ENCODE data around the gene NRGN.

The NRGN gene

GRCh38 chr11:124740277-124740882, 638 bp downstream of the NRGN start:
- DNase-seq = peak; percentile 16

- no peak for DNase-seq
Observed at GRCh38 chr11:124742555-124742954, 2.8 kb downstream of the NRGN start.

GRCh38 chr11:124743050-124743449, 3.3 kb downstream of the NRGN start:
- DNase-seq = no peak

- no peak for DNase-seq
Observed at GRCh38 chr11:124745270-124745834, 5.6 kb downstream of the NRGN start.

- no peak for DNase-seq
Observed at GRCh38 chr11:124745835-124746620, 6.3 kb downstream of the NRGN start.

- DNase-seq = peak; percentile 48
Observed at GRCh38 chr11:124746621-124747243, 7.0 kb downstream of the NRGN start.

GRCh38 chr11:124747406-124748099, 7.8 kb downstream of the NRGN start:
- no peak for DNase-seq

- DNase-seq = no peak
Observed at GRCh38 chr11:124748100-124748418, 8.3 kb downstream of the NRGN start.

GRCh38 chr11:124748481-124749343, 9.0 kb downstream of the NRGN start:
- DNase-seq = peak; percentile 7

- no peak for DNase-seq
Observed at GRCh38 chr11:124749912-124750311, 10.2 kb downstream of the NRGN start.

GRCh38 chr11:124751391-124751740, 11.6 kb downstream of the NRGN start:
- no peak for DNase-seq

GRCh38 chr11:124751741-124752470, 12.2 kb downstream of the NRGN start, which contains the start of gene VSIG2:
TSS of gene VSIG2 (minus strand) at chr11:124752255. CDS start at chr11:124752137, 118 bp downstream.
- DNase-seq = no peak

GRCh38 chr11:124752471-124753102, 12.8 kb downstream of the NRGN start:
- DNase-seq = no peak

- DNase-seq = no peak
Observed at GRCh38 chr11:124753205-124753604, 13.5 kb downstream of the NRGN start.

- DNase-seq = no peak
Observed at GRCh38 chr11:124753624-124754023, 13.9 kb downstream of the NRGN start.

GRCh38 chr11:124754309-124754708, 14.6 kb downstream of the NRGN start:
- peak; percentile 10 for DNase-seq

GRCh38 chr11:124754710-124755109, 15.0 kb downstream of the NRGN start:
- DNase-seq = no peak

GRCh38 chr11:124756033-124756752, 16.5 kb downstream of the NRGN start:
- DNase-seq = no peak

- no peak for DNase-seq
Observed at GRCh38 chr11:124756753-124757227, 17.0 kb downstream of the NRGN start.

- no peak for DNase-seq
Observed at GRCh38 chr11:124757320-124757719, 17.6 kb downstream of the NRGN start.

Measured in fibroblast of skin of back (primary cell).